Gastrocnemius medialis (tissue), 4 donors: Measurements from ENCODE around the gene FOXRED2. TPM values are rescaled to one million over a fixed set of nuclear protein-coding genes. Genes with fewer than 3 reads are reported as not detected.
"Not testable (repeated sequence)": the region's sequence is repeated elsewhere in the genome, so short reads cannot be mapped to it uniquely, and the experiment has no call there.

Experiments
- ATAC-seq, 2 donors: fragments of 150-250 bp; one replicate each; pipeline ENCODE4 v1.9.1; 2016
- DNase-seq, 2 donors: peaks; one replicate each; pipeline ENCODE4 v3.0.0-alpha.2; 2019
- H3K27ac ChIP-seq, 4 donors: fragments of 200-600 bp; sonication (generic); 1 replicate in 1 of 4; 2 replicates in 3 of 4; pipeline ENCODE4 v1.5.1; 2016 to 2018; ENCODE audit warnings: mild to moderate bottlenecking in 2 of 4, moderate library complexity in 1 of 4
- H3K27me3 ChIP-seq, 3 donors: fragments of 200-600 bp; sonication (generic) in 2 of 3; 1 replicate in 1 of 3; 2 replicates in 2 of 3; pipeline versions ENCODE4 v1.5.1 to v1.6.0; 2016 to 2019; ENCODE audit warnings: mild to moderate bottlenecking in 1 of 3, moderate library complexity in 1 of 3
- H3K36me3 ChIP-seq, 2 donors: fragments of 200-600 bp; sonication (generic) in 1 of 2; one replicate each; pipeline ENCODE4 v1.5.1; 2017 to 2018
- H3K4me1 ChIP-seq, 2 donors: fragments of 200-600 bp; sonication (generic) in 1 of 2; one replicate each; pipeline ENCODE4 v1.5.1; 2016 to 2017; ENCODE audit warnings: mild to moderate bottlenecking in 2 of 2
- H3K4me3 ChIP-seq, 4 donors: fragments of 200-600 bp; sonication (generic) in 3 of 4; 1 replicate in 1 of 4; 2 replicates in 3 of 4; pipeline ENCODE4 v1.5.1; 2016 to 2019; ENCODE audit warnings: mild to moderate bottlenecking in 2 of 4
- H3K9me3 ChIP-seq, 3 donors: fragments of 200-600 bp; sonication (generic) in 2 of 3; 1 replicate in 1 of 3; 2 replicates in 2 of 3; pipeline ENCODE4 v1.5.1; 2016 to 2019
- CTCF ChIP-seq, 5 experiments: fragments of 450-650 bp in 3 of 5; fragments of 200-600 bp in 2 of 5; sonication (generic) in 2 of 5; IDR thresholded peaks in 4 of 5; conservative IDR thresholded peaks in 1 of 5; 1 replicate in 4 of 5; 2 replicates in 1 of 5; pipeline ENCODE4 v1.5.1; 2016 to 2019; ENCODE audit warnings: antibody characterized with exemption in 5 of 5, mild to moderate bottlenecking in 3 of 5, moderate library complexity in 3 of 5
- POLR2A ChIP-seq, 2 donors: fragments of 450-650 bp; IDR thresholded peaks; one replicate each; pipeline ENCODE4 v1.6.1; 2017; ENCODE audit warnings: antibody characterized with exemption in 2 of 2, mild to moderate bottlenecking in 2 of 2, moderate library complexity in 2 of 2
- in situ Hi-C, 4 donors: fragments of 200-750 bp; cut with MboI; loops; one replicate each; pipeline versions ENCODE4 v1.15.0 to v1.8.0; 2017; ENCODE audit warnings: low sequenced_read_pairs in 4 of 4
- intact Hi-C: fragments of 100-400 bp; cut with DNase I; formaldehyde crosslinking; loops from one replicate; pipeline ENCODE4 v1.15.1; 2023; ENCODE audit warnings: low total_unique reads
- total RNA-seq, 4 donors: library from RNA; depleted of rRNA; stranded (reverse); fragments of >200 nt; gene quantifications; one replicate each; pipeline versions ENCODE4 v1.1.0 to v1.2.3, GENCODE V29; 2016

FOXRED2 gene
- total RNA-seq, 4 donors from 2014 or later: 2.6 to 13.6 (median 5.1) TPM

- TF ChIP-seq POLR2A (IDR thresholded peaks at IDR 0.05): no peak
- no peak for TF ChIP-seq CTCF (IDR thresholded peaks at IDR 0.05 in 4 of 5, conservative IDR thresholded peaks at IDR 0.05 in 1 of 5)
- ATAC-seq (no peak), DNase-seq (no peak)
- peak overlapping the region; percentile 91 to 98 (median 92) for H3K27ac ChIP-seq
- H3K36me3 ChIP-seq: no peaks in the 10 kb centered on the region
- in situ Hi-C loops (no loop called here), intact Hi-C loops (no loop called here)
- H3K4me3 ChIP-seq: no peak overlapping the region
- peaks cover 26 to 48% of the 10 kb centered on the region in 2 donors for H3K4me1 ChIP-seq
- no peaks in the 10 kb centered on the region for H3K9me3 ChIP-seq
- no peaks in the 10 kb centered on the region for H3K27me3 ChIP-seq
These were observed 50.4 kb downstream of the FOXRED2 start for GRCh38 chr22:36456464-36456845.

DNA sequence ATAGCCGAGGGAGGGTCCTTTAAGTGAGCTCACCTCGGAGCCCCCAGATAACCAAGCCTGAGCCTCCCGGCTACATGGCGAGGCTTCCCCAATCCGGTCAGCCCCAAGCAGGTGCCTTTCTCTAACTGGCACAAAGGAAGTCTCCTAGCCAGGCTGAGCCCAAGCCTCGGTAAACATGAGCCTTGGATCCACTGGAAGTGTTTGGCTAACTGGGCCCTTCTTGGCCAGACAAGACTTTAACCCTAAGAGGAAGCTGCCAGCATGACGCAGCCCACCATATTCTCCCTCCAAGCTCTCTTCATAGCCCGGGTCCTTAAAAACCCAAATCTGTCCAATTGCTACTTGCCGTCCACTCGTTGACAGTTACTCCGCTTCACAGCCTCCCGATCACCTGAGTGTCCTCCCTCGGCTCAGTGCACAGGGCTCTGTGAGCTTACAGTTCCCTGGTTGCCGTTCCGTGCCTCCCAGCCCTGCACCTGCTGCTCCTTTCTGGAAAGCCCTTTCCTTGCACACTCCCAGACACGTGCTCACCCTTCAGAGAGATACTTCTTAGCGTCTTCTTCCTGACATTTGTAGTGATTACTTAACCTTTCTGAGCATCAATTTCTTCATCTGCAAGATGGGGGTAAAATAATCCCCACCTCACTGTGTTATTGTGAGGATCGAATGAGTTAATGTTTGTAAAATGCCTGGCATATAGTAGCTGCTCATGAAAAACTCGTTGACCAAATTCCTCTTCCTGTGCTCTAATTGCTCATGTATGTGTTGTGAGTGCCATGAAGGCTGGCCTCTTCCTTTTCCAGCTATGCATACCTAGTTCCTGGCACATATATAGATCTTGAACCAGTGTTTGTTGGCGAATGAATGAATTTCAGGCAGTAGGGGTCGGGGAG lies 51.0 kb downstream of the FOXRED2 start:
- Histone ChIP-seq H3K4me3 (peak overlapping the region; percentile 59 to 62 (median 60)), H3K9me3 (no peaks in the 10 kb centered on the region), H3K4me1 (peaks cover 29 to 54% of the 10 kb centered on the region in 2 donors), H3K27ac (peak overlapping the region; percentile 91 to 98 (median 92)), H3K36me3 (no peaks in the 10 kb centered on the region), H3K27me3 (no peaks in the 10 kb centered on the region)
- TF ChIP-seq POLR2A (IDR thresholded peaks at IDR 0.05): no peak
- TF ChIP-seq CTCF (IDR thresholded peaks at IDR 0.05 in 4 of 5, conservative IDR thresholded peaks at IDR 0.05 in 1 of 5): no peak
- in situ Hi-C loops (no loop called here), intact Hi-C loops (no loop called here)
- ATAC-seq (peak; percentile 9 to 24), DNase-seq (peak in 1 of 2 donors; percentile 42)

DNA sequence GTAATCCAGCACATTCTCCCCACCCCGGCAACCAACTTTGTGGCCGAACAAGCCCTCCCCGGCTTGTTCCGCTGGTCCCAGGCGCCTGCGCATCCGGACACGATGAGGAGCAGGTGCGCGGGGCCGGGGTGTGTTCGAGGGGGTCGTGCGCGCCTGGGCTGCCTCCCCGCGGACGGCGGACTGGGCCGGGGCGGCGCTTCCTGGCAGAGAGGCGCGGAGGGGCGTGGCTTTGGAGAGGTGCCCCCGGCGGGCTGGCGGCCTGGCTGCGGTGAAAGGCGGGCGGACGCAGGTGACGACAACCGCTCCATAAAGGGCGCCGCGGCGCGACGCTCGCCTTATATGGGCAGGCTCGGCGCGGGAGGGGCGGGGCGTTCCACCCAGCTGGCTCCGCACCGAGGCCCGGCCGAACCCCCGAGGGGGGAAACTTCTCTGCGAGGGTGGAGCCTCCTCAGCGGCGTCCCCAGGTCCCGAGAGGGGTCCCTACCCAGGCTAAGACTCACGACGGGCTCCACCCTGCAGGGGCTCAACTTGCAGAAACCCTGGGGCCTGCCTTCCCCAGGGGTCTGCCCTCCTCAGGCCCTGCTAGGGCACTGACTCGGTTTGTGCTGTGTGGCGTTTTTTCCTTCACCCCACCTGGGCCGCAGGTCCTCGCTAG lies 51.8 kb downstream of the FOXRED2 start:
- in situ Hi-C loops: no loop called here
- intact Hi-C loops: no loop called here
- Histone ChIP-seq H3K36me3 (no peaks in the 10 kb centered on the region), H3K27ac (peak overlapping the region; percentile 91 to 98 (median 92)), H3K9me3 (no peaks in the 10 kb centered on the region), H3K4me1 (peaks cover 29 to 56% of the 10 kb centered on the region in 2 donors), H3K4me3 (peak overlapping the region; percentile 59 to 62 (median 60)), H3K27me3 (no peaks in the 10 kb centered on the region)
- DNase-seq (peak; percentile 77 to 91), ATAC-seq (peak; percentile 78 to 79)
- peak in 2 of 5 experiments; percentile 12 to 17 for TF ChIP-seq CTCF (IDR thresholded peaks at IDR 0.05 in 4 of 5, conservative IDR thresholded peaks at IDR 0.05 in 1 of 5)
- TF ChIP-seq POLR2A (IDR thresholded peaks at IDR 0.05): peak; percentile 65 to 85

DNA sequence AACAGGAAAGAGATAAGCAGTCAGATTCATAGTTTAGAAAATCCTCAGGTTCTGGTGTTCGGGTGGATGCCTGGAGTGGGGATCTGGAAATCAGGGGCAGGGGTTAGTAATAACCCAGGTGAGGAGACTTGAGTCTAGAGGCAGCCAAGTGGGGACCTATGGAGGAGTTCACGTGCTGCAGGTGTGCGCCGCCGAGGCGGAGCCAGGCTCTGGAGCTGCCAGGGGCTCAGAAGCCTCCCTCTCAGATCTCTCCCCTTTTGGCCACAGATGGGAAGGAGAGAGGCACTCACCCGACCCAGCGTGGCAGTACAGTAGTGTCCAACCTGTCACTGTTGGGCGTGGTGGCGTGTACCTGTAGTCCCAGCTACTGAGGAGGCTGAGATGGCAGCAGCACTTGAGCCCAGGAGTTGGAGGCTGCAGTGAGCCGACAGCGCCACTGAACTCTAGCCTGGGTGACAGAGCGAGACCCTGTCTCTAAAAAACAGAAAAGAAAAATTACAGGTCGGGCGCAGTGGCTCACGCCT lies 52.9 kb downstream of the FOXRED2 start:
- DNase-seq (no peak), ATAC-seq (no peak)
- peaks cover 29 to 60% of the 10 kb centered on the region in 2 donors for H3K4me1 ChIP-seq
- TF ChIP-seq POLR2A (IDR thresholded peaks at IDR 0.05) (no peak), CTCF (IDR thresholded peaks at IDR 0.05 in 4 of 5, conservative IDR thresholded peaks at IDR 0.05 in 1 of 5) (no peak)
- H3K36me3 ChIP-seq: no peaks in the 10 kb centered on the region
- in situ Hi-C loops: no loop called here
- H3K27me3 ChIP-seq: no peaks in the 10 kb centered on the region
- H3K9me3 ChIP-seq: no peaks in the 10 kb centered on the region
- intact Hi-C loops: no loop called here
- peak overlapping the region; percentile 91 to 98 (median 92) for H3K27ac ChIP-seq
- H3K4me3 ChIP-seq: peak overlapping the region in 1 of 4 donors; percentile 62

GRCh38 chr22:36452978-36453607 lies 53.7 kb downstream of the FOXRED2 start:
- ATAC-seq, H3K4me3 ChIP-seq, H3K27me3 ChIP-seq, H3K36me3 ChIP-seq, intact Hi-C loops, DNase-seq, H3K9me3 ChIP-seq, in situ Hi-C loops: not testable (repeated sequence)
- H3K4me1 ChIP-seq: peaks cover 24 to 54% of the 10 kb centered on the region in 2 donors
- peak overlapping the region; percentile 91 to 98 (median 92) for H3K27ac ChIP-seq
